Upper lobe of right lung (tissue), 1 donor: ENCODE data around the gene FGF23. TPM values are rescaled to one million over a fixed set of nuclear protein-coding genes. Genes with fewer than 3 reads are reported as not detected.

Experiments used
- ATAC-seq: fragments of 200-7000 bp; cut with Tn5 transposase; one replicate; pipeline ENCODE4 v1.9.1; 2020; ENCODE audit warnings: mild to moderate bottlenecking, moderate library complexity
- DNase-seq: peaks from one replicate; pipeline ENCODE4 v3.0.0-alpha.2; 2020
- H3K27ac ChIP-seq: fragments of 200-600 bp; one replicate; pipeline ENCODE4 v1.8.0; 2022
- H3K27me3 ChIP-seq: fragments of 200-600 bp; one replicate; pipeline ENCODE4 v1.8.0; 2022; ENCODE audit warnings: mild to moderate bottlenecking
- H3K36me3 ChIP-seq: fragments of 200-600 bp; one replicate; pipeline ENCODE4 v1.8.0; 2022
- H3K4me1 ChIP-seq: fragments of 200-600 bp; one replicate; pipeline ENCODE4 v1.8.0; 2022
- H3K4me3 ChIP-seq: fragments of 200-600 bp; one replicate; pipeline ENCODE4 v1.8.0; 2022; ENCODE audit warnings: mild to moderate bottlenecking
- H3K9me3 ChIP-seq: fragments of 200-600 bp; one replicate; pipeline ENCODE4 v1.8.0; 2022
- CTCF ChIP-seq: fragments of 200-600 bp; IDR thresholded peaks from one replicate; pipeline ENCODE4 v1.8.0; 2022; ENCODE audit warnings: antibody characterized with exemption
- intact Hi-C: fragments of 100-400 bp; cut with DNase I; formaldehyde crosslinking; loops from one replicate; pipeline ENCODE4 v1.11.0; 2022
- total RNA-seq: library from RNA; stranded (reverse); fragmentation: NEBNext Ultra II Directional; extraction: Animal tissue kit (Norgen Biotek cat#: 25700); gene quantifications from one replicate; pipeline ENCODE4 v1.2.1, GENCODE V29; 2021
- donor health status: DM: no; HTN: yes; CAD: no; lungs with severe emphysema.

The FGF23 gene
- total RNA-seq, 1 donor from 2014 or later, result not detected

GRCh38 chr12:4393211-4393610 is 13.7 kb upstream of the FGF23 start:
- Histone ChIP-seq H3K9me3 (no peaks in the 10 kb centered on the region), H3K27me3 (peaks cover 11% of the 10 kb centered on the region), H3K4me3 (no peak overlapping the region), H3K36me3 (no peaks in the 10 kb centered on the region), H3K27ac (no peak overlapping the region), H3K4me1 (no peaks in the 10 kb centered on the region)
- DNase-seq (no peak), ATAC-seq (no peak)
- intact Hi-C loops, result no loop called here
- no peak for TF ChIP-seq CTCF

DNA sequence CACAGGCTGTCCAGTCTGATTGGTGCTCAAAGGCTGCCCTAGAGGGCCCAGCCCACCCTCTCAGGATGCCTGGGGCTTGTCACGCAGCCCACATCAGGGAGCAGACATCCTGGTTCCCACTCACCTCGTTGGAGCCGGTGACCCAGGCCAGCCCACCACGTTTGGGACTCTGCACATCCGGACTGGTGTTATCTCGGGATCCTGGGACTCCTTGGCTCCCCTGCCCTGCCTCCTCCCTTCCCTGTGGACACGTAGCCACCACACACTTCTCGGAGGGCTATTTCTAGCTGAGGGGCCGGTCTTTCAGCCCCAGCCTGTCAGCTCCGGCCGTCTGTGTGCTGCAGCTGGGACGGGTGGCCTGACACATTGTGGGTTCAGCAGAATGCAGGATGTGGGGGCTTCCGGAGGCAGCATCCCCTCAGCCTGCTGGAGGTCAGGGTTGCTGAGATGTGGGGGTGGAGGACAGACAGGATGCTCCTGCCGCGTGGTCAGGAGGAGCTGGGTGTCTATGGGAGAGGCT is 12.8 kb upstream of the FGF23 start:
- Histone ChIP-seq H3K9me3 (no peaks in the 10 kb centered on the region), H3K36me3 (no peaks in the 10 kb centered on the region), H3K27ac (no peak overlapping the region), H3K27me3 (peaks cover 11% of the 10 kb centered on the region), H3K4me1 (no peaks in the 10 kb centered on the region), H3K4me3 (no peak overlapping the region)
- ATAC-seq, result peak; percentile 43
- no peak for DNase-seq
- no peak for TF ChIP-seq CTCF
- intact Hi-C loops, result no loop called here

DNA sequence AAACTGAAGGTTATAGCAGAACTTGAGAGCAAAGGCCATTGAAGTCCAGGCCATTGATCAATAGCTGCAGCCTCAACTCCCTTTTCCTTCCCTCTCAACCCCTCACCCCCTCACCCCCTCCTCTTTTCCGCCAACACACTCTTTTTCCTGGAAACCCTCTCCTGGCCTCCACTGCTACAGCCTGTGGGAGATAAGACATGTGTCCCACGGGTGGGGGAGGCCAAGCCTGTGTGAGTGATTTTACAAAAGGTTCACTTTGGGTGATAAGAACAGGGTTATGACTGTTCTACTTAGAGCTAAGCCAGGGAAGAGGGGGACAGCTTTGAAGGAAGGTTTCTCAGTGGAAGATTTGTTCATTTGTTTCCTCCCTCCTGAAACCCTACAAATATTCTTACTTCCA is 9.2 kb upstream of the FGF23 start:
- Histone ChIP-seq H3K9me3 (no peaks in the 10 kb centered on the region), H3K4me1 (no peaks in the 10 kb centered on the region), H3K36me3 (no peaks in the 10 kb centered on the region), H3K27me3 (peaks cover 7% of the 10 kb centered on the region), H3K27ac (no peak overlapping the region), H3K4me3 (no peak overlapping the region)
- no peak for DNase-seq
- no peak for TF ChIP-seq CTCF
- intact Hi-C loops, result no loop called here
- no peak for ATAC-seq

- H3K27me3 ChIP-seq, result peaks cover 7% of the 10 kb centered on the region
- H3K27ac ChIP-seq, result no peak overlapping the region
- TF ChIP-seq CTCF, result no peak
- no peaks in the 10 kb centered on the region for H3K9me3 ChIP-seq
- H3K4me3 ChIP-seq, result no peak overlapping the region
- intact Hi-C loops, result no loop called here
- no peaks in the 10 kb centered on the region for H3K36me3 ChIP-seq
- no peaks in the 10 kb centered on the region for H3K4me1 ChIP-seq
- ATAC-seq, result no peak
- no peak for DNase-seq
Measured at GRCh38 chr12:4388032-4388431, 8.5 kb upstream of the FGF23 start.

DNA sequence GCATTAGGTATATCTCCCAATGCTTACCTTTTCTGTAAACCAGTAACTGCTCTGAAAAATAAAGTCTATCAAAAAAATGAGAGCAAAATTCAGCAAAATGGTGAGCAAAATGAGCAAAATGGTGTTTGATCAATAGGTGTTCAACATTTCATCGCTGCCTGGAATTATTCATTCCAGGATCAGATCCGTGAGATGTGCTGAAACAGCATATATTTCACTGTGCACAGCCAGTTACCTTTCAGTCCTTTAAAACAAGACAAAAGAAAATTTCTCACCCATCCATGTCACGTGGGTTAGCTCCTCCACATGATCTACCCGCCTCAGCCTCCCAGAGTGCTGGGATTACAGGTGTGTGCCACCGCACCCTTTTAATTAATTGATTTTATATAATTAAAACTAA is 8.1 kb upstream of the FGF23 start:
- no peak for TF ChIP-seq CTCF
- intact Hi-C loops, result no loop called here
- Histone ChIP-seq H3K36me3 (no peaks in the 10 kb centered on the region), H3K27ac (no peak overlapping the region), H3K9me3 (no peaks in the 10 kb centered on the region), H3K4me3 (no peak overlapping the region), H3K4me1 (no peaks in the 10 kb centered on the region), H3K27me3 (peaks cover 5% of the 10 kb centered on the region)
- ATAC-seq, result no peak
- no peak for DNase-seq

DNA sequence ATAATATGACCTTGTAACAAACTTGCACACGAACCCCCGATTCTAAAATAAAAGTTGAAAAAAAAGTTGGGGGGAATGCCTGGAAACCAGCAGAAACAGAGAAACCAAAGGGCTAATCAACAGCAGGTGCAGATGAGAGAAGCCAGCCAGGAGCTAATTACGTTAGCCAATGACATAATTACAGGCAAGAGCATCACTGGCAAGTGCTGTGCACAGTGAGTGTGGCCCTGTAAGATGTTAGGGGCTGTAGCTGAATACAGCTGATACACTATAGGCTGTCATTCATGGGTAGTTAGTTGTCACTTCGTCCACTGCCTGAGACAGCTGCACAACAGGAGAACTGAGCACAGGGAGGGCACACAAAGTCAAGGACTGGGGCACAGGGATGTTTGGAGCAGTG is 7.3 kb upstream of the FGF23 start:
- DNase-seq (no peak), ATAC-seq (no peak)
- no peak overlapping the region for H3K4me3 ChIP-seq
- H3K36me3 ChIP-seq, result no peaks in the 10 kb centered on the region
- no peaks in the 10 kb centered on the region for H3K4me1 ChIP-seq
- no peak for TF ChIP-seq CTCF
- no peaks in the 10 kb centered on the region for H3K9me3 ChIP-seq
- intact Hi-C loops, result no loop called here
- no peaks in the 10 kb centered on the region for H3K27me3 ChIP-seq
- no peak overlapping the region for H3K27ac ChIP-seq
